Measurements from ENCODE around the gene SART1.

The SART1 gene

GRCh38 chr11:65967329-65967934 lies 5.9 kb downstream of the SART1 start:
- no peak for DNase-seq

- DNase-seq: peak; percentile 91
Measured at GRCh38 chr11:65968600-65969482, 7.3 kb downstream of the SART1 start.

- no peak for DNase-seq
Measured at GRCh38 chr11:65972116-65972515, 10.6 kb downstream of the SART1 start.

- no peak for DNase-seq
Measured at GRCh38 chr11:65973439-65974110, 12.0 kb downstream of the SART1 start.

- DNase-seq: no peak
Measured at GRCh38 chr11:65975771-65976170, 14.2 kb downstream of the SART1 start.

- no peak for DNase-seq
Measured at GRCh38 chr11:65976216-65977176, 15.0 kb downstream of the SART1 start.

- DNase-seq: no peak
Measured at GRCh38 chr11:65977621-65978390, 16.3 kb downstream of the SART1 start.

GRCh38 chr11:65978391-65979238 lies 17.1 kb downstream of the SART1 start:
- no peak for DNase-seq

GRCh38 chr11:65979261-65979759 lies 17.8 kb downstream of the SART1 start:
- DNase-seq: no peak

- DNase-seq: no peak
Measured at GRCh38 chr11:65981101-65981740, 19.7 kb downstream of the SART1 start.

- no peak for DNase-seq
Measured at GRCh38 chr11:65981972-65982823, 20.7 kb downstream of the SART1 start.

GRCh38 chr11:65982824-65983588 lies 21.5 kb downstream of the SART1 start:
- no peak for DNase-seq

GRCh38 chr11:65983589-65983987 lies 22.1 kb downstream of the SART1 start:
- no peak for DNase-seq

- DNase-seq: no peak
Measured at GRCh38 chr11:65987336-65987735, 25.8 kb downstream of the SART1 start.

GRCh38 chr11:65988791-65989592 lies 27.5 kb downstream of the SART1 start:
- DNase-seq: peak; percentile 83

GRCh38 chr11:65992056-65992455 lies 30.5 kb downstream of the SART1 start:
- DNase-seq: no peak

- peak; percentile 50 for DNase-seq
Measured at GRCh38 chr11:65997286-65997685, 35.8 kb downstream of the SART1 start.

Data from GF-D8 (cell line).